ENCODE results near the gene KLRC3.
"Not testable (repeated sequence)": the region's sequence is repeated elsewhere in the genome, so short reads cannot be mapped to it uniquely, and the experiment has no call there.

DNA sequence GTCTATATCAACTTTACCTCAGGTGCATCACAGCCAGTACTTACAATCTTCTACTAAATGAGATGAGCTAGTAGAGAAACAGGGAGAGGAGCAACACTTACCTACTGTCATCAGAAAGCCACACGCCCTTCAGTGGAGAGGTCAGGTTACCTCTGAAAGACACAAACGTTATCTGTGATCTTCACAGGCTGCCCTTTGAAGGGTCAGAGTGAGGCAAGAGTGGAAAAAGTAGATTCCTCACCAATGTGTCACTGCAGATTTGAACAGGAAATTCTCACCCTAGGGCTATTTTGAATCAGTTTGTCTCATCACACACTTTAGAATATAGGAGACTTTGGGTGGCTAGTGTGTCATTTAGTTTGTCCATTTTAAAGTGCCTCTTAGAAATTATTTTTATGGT, 17.2 kb upstream of the KLRC3 start:
- TF ChIP-seq, protein P1, sequence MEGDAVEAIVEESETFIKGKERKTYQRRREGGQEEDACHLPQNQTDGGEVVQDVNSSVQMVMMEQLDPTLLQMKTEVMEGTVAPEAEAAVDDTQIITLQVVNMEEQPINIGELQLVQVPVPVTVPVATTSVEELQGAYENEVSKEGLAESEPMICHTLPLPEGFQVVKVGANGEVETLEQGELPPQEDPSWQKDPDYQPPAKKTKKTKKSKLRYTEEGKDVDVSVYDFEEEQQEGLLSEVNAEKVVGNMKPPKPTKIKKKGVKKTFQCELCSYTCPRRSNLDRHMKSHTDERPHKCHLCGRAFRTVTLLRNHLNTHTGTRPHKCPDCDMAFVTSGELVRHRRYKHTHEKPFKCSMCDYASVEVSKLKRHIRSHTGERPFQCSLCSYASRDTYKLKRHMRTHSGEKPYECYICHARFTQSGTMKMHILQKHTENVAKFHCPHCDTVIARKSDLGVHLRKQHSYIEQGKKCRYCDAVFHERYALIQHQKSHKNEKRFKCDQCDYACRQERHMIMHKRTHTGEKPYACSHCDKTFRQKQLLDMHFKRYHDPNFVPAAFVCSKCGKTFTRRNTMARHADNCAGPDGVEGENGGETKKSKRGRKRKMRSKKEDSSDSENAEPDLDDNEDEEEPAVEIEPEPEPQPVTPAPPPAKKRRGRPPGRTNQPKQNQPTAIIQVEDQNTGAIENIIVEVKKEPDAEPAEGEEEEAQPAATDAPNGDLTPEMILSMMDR (IDR thresholded peaks at IDR 0.05) = not testable (repeated sequence)
- TF ChIP-seq EP300, POLR2A (IDR thresholded peaks at IDR 0.05): not testable (repeated sequence)
